SH-SY5Y (cell line): Measurements from ENCODE around the gene PSMB7.

Experiments used
- GATA2 ChIP-seq: IDR thresholded peaks from 2 replicates; pipeline ENCODE4 v1.6.1; 2011; ENCODE audit warnings: mild to moderate bottlenecking, low read depth, low read length
- GATA3 ChIP-seq: IDR thresholded peaks from 2 replicates; pipeline ENCODE4 v1.6.1; 2011; ENCODE audit warnings: low read depth, mild to moderate bottlenecking, low read length, moderate library complexity

DNA sequence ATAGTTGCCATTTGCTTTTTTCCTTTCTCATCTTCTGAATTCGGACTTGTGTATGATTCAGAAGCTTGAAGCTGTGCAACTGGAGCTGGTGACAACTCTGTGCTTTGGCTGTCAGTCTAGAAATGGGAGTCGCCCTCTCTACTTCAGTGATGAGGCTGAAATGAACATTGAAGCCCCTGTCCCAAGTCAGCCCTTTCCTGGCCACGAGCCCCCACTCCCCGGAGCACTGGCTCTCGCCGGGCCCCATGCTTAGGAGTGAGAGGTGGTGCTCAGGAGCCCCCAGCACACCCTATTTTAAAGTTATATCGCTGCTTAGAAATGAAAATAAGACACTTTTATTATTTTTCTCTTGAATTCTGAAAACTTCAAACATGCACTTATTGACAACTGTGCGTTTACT, 66.0 kb downstream of the PSMB7 start:
- TF ChIP-seq GATA2 (no peak), GATA3 (no peak)
